SH-SY5Y (cell line): ENCODE measurements around the gene ZNF786.

Source experiments
- GATA2 ChIP-seq: IDR thresholded peaks from 2 replicates; pipeline ENCODE4 v1.6.1; 2011; ENCODE audit warnings: mild to moderate bottlenecking, low read depth, low read length
- GATA3 ChIP-seq: IDR thresholded peaks from 2 replicates; pipeline ENCODE4 v1.6.1; 2011; ENCODE audit warnings: low read depth, mild to moderate bottlenecking, low read length, moderate library complexity

The ZNF786 gene

DNA sequence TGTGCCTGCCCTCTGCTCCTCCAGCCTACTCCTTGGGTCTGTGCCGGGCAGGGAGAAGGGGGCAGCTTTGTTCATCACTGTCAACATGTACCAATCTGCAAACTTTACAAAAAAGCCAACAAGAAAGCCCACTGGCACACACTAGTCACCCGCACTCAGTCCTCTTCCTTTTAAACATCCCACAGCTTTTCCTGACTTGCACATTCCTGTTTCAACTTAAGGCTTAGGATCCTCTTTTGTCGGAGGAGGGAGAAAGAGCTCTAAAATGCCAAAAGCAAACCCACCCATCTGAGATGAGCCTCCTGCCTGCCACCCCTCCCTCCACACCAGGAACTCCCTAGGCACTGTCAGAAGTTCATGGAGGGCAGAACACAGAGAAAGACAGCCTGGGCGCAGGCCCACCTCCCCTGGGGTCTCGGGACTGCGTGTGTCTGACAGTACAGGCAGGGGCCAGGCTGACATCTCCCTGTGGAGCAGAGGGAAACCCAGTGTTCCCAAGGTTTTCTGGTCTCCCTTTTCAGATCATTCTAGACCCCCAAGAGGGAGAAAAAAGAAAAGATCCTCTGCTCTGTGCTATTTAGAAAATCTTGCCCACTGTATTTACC lies 67.7 kb downstream of the ZNF786 start:
- TF ChIP-seq GATA2: no peak
- no peak for TF ChIP-seq GATA3

GRCh38 chr7:149021725-149022062 lies 68.8 kb downstream of the ZNF786 start:
- no peak for TF ChIP-seq GATA3
- no peak for TF ChIP-seq GATA2

GRCh38 chr7:149020483-149020882 lies 70.0 kb downstream of the ZNF786 start:
- no peak for TF ChIP-seq GATA2
